ENCODE results near the gene DNAJC16. TPM values are rescaled to one million over a fixed set of nuclear protein-coding genes. Genes with fewer than 3 reads are reported as not detected.
A peak's percentile ranks its signal among the peaks of the same experiment; 100 is the strongest.

Gene DNAJC16
- total and polyA plus RNA-seq, 2 donors (not counting 1 experiment from before 2014, with no cell fraction given) = 18.8 to 18.9 TPM

- H3K27me3 ChIP-seq (ENCODE audit: control insufficient read depth, insufficient read depth, low read length) = no peaks in the 10 kb centered on the region
- no peak overlapping the region for H3K4me3 ChIP-seq (replicated peaks in 1 of 4; ENCODE audit: control extremely low read depth in 1 of 4, insufficient read depth in 1 of 4, low read depth in 3 of 4, low read length in 4 of 4)
- no peaks in the 10 kb centered on the region for H3K79me2 ChIP-seq (ENCODE audit: control insufficient read depth, insufficient read depth, low read length)
- H3K9me3 ChIP-seq (ENCODE audit: control insufficient read depth, insufficient read depth, low read depth, low read length) = no peaks in the 10 kb centered on the region
- H3K9ac ChIP-seq (ENCODE audit: insufficient read depth, low read length) = no peak overlapping the region
- H3K36me3 ChIP-seq (ENCODE audit: control insufficient read depth, insufficient read depth, low read length) = no peaks in the 10 kb centered on the region
- no peak for TF ChIP-seq EZH2 (IDR thresholded peaks at IDR 0.05; ENCODE audit: low read length, missing control alignments)
- no peak for TF ChIP-seq CTCF (conservative IDR thresholded peaks at IDR 0.05 in 1 of 2, IDR thresholded peaks at IDR 0.05 in 1 of 2; ENCODE audit: low read depth in 1 of 2, low read length in 2 of 2)
- no peak for DNase-seq (ENCODE audit: low read depth in 2 of 2)
- H3K4me1 ChIP-seq (ENCODE audit: control insufficient read depth, extremely low read depth, insufficient read depth, low read length) = no peaks in the 10 kb centered on the region
- no peak overlapping the region for H2AFZ ChIP-seq (ENCODE audit: low read length)
- no peak overlapping the region for H3K27ac ChIP-seq (ENCODE audit: insufficient read depth, low read length)
- no peak overlapping the region for H3K4me2 ChIP-seq (ENCODE audit: extremely low read depth, insufficient read depth, low read length)
- H4K20me1 ChIP-seq (ENCODE audit: control insufficient read depth, extremely low read depth, insufficient read depth, low read length) = no peaks in the 10 kb centered on the region
These were observed 32.7 kb upstream of the DNAJC16 start for GRCh38 chr1:15493869-15494390.

GRCh38 chr1:15500184-15501178 lies 26.2 kb upstream of the DNAJC16 start:
- no peaks in the 10 kb centered on the region for H3K79me2 ChIP-seq (ENCODE audit: control insufficient read depth, insufficient read depth, low read length)
- no peaks in the 10 kb centered on the region for H3K27me3 ChIP-seq (ENCODE audit: control insufficient read depth, insufficient read depth, low read length)
- no peaks in the 10 kb centered on the region for H3K36me3 ChIP-seq (ENCODE audit: control insufficient read depth, insufficient read depth, low read length)
- TF ChIP-seq EZH2 (IDR thresholded peaks at IDR 0.05; ENCODE audit: low read length, missing control alignments) (no peak), CTCF (conservative IDR thresholded peaks at IDR 0.05 in 1 of 2, IDR thresholded peaks at IDR 0.05 in 1 of 2; ENCODE audit: low read depth in 1 of 2, low read length in 2 of 2) (no peak)
- H4K20me1 ChIP-seq (ENCODE audit: control insufficient read depth, extremely low read depth, insufficient read depth, low read length) = no peaks in the 10 kb centered on the region
- no peak overlapping the region for H3K27ac ChIP-seq (ENCODE audit: insufficient read depth, low read length)
- no peak overlapping the region for H2AFZ ChIP-seq (ENCODE audit: low read length)
- no peaks in the 10 kb centered on the region for H3K4me1 ChIP-seq (ENCODE audit: control insufficient read depth, extremely low read depth, insufficient read depth, low read length)
- H3K9ac ChIP-seq (ENCODE audit: insufficient read depth, low read length) = no peak overlapping the region
- H3K9me3 ChIP-seq (ENCODE audit: control insufficient read depth, insufficient read depth, low read depth, low read length) = no peaks in the 10 kb centered on the region
- DNase-seq (ENCODE audit: low read depth in 2 of 2) = no peak
- H3K4me3 ChIP-seq (replicated peaks in 1 of 4; ENCODE audit: control extremely low read depth in 1 of 4, insufficient read depth in 1 of 4, low read depth in 3 of 4, low read length in 4 of 4) = no peak overlapping the region
- H3K4me2 ChIP-seq (ENCODE audit: extremely low read depth, insufficient read depth, low read length) = no peak overlapping the region

- Histone ChIP-seq H2AFZ (ENCODE audit: low read length) (no peak overlapping the region), H3K9ac (ENCODE audit: insufficient read depth, low read length) (no peak overlapping the region), H3K4me1 (ENCODE audit: control insufficient read depth, extremely low read depth, insufficient read depth, low read length) (no peaks in the 10 kb centered on the region), H3K27me3 (ENCODE audit: control insufficient read depth, insufficient read depth, low read length) (no peaks in the 10 kb centered on the region), H4K20me1 (ENCODE audit: control insufficient read depth, extremely low read depth, insufficient read depth, low read length) (no peaks in the 10 kb centered on the region), H3K36me3 (ENCODE audit: control insufficient read depth, insufficient read depth, low read length) (no peaks in the 10 kb centered on the region), H3K79me2 (ENCODE audit: control insufficient read depth, insufficient read depth, low read length) (no peaks in the 10 kb centered on the region), H3K9me3 (ENCODE audit: control insufficient read depth, insufficient read depth, low read depth, low read length) (no peaks in the 10 kb centered on the region), H3K27ac (ENCODE audit: insufficient read depth, low read length) (no peak overlapping the region), H3K4me3 (replicated peaks in 1 of 4; ENCODE audit: control extremely low read depth in 1 of 4, insufficient read depth in 1 of 4, low read depth in 3 of 4, low read length in 4 of 4) (no peak overlapping the region), H3K4me2 (ENCODE audit: extremely low read depth, insufficient read depth, low read length) (no peak overlapping the region)
- TF ChIP-seq CTCF (conservative IDR thresholded peaks at IDR 0.05 in 1 of 2, IDR thresholded peaks at IDR 0.05 in 1 of 2; ENCODE audit: low read depth in 1 of 2, low read length in 2 of 2) (peak; percentile 75 to 88), EZH2 (IDR thresholded peaks at IDR 0.05; ENCODE audit: low read length, missing control alignments) (no peak)
- DNase-seq (ENCODE audit: low read depth in 2 of 2) = peak; percentile 37 to 58
These were observed 25.2 kb upstream of the DNAJC16 start for GRCh38 chr1:15501208-15502032.
